Mammary epithelial cell (primary cell): ENCODE measurements around the gene AKAP6.

Source experiments
- CTCF ChIP-seq, 2 donors: IDR thresholded peaks in 1 of 2; conservative IDR thresholded peaks in 1 of 2; 2 replicates each; pipeline ENCODE4 v1.5.1; 2011 to 2012; ENCODE audit warnings: inconsistent platforms in 2 of 2, low read length in 2 of 2, mild to moderate bottlenecking in 2 of 2, control low read depth in 1 of 2, low read depth in 1 of 2; ENCODE audit not compliant: insufficient read depth in 1 of 2; ENCODE audit errors: extremely low read depth in 1 of 2
- EZH2 ChIP-seq: IDR thresholded peaks from 2 replicates; pipeline ENCODE4 v1.6.1; 2012; ENCODE audit warnings: low read length, inconsistent platforms, borderline replicate concordance

DNA sequence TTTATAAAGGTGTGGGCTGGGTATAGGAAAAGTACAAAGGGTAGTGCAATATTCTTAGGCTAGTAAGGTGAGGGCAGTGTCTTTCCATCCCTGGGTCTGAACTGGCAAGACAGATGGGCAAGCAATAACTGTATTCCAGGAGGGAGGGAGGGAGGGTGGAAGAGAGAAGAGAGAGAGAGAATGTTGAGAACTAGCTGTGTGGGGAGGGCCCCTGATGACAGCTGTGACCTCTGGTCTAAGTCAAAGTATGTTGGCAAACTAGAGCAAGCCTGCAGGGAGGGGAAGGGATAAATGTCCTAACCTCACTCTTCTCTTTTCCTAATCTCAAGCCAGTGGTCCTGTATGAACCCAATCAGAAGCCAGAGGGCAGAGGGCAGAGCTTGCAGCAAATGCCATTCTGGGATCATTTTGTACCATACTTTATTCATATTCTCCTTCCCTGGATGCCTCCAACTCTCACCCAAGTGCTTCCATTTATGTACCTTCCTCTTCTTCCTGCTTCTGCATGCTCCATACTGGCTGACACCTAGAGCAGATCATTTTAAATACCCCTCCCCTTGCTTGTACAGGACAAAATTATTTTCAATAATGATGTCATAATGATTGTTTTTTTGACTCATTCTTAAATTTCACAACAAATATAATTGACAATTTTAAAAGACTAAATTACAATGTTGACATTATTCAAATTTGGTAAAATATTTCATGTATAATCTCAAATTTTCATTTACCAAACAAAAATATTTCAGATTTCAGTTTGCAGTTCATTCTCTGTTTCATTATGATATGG is 75.9 kb downstream of the AKAP6 start:
- TF ChIP-seq CTCF (conservative IDR thresholded peaks at IDR 0.05 in 1 of 2, IDR thresholded peaks at IDR 0.05 in 1 of 2; ENCODE audit: extremely low read depth in 1 of 2, insufficient read depth in 1 of 2, low read depth in 1 of 2, low read length in 2 of 2) = no peak
- TF ChIP-seq EZH2 = no peak
